Stromal cell of bone marrow (primary cell): ENCODE measurements around the gene MAST3.

Experiments used
- DNase-seq: peaks from one replicate; pipeline ENCODE4 v3.0.0-alpha.2; 2012; ENCODE audit warnings: low read depth

MAST3 gene

DNA sequence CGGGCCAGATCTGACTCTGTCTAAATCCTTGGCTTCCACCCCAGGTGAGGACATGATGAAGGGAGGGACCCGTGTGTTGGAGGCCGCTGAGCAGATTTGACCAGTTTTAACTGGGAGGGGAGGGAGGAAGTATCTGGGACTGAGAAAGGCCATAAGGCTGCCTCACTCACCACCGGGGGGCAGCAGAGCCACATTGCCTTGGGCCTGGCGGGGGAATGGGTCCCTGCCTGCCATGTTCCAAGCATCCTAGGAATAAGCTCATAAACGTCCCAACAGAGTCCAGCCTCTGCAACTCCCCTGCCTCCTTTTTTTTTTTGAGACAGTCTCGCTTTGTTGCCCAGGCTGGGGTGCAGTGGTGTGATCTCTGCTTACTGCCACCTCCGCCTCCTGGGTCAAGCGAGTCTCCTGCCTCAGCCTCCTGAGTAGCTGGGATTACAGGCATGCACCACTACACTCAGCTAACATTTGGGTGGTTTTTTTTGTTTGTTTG lies 15.5 kb downstream of the MAST3 start:
- peak; percentile 67 for DNase-seq

DNA sequence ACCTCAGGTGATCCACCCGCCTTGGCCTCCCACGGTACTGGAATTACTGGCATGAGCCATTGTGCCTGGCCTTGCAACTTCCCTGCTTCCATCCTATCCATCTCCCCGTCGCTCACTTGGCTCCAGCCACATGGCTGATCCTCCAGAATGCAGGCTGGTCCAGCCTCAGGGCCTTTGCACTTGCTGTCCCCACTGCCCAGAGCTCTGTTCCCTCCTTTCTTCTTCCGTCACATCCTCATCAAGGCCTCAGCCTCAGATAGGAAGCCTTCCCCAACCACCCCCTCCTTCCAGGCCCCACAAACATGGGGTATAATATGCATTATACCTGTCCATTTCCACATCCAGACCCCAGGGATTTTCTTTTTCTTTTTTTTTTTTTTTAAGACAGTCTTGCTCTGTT lies 16.2 kb downstream of the MAST3 start:
- DNase-seq: no peak

DNA sequence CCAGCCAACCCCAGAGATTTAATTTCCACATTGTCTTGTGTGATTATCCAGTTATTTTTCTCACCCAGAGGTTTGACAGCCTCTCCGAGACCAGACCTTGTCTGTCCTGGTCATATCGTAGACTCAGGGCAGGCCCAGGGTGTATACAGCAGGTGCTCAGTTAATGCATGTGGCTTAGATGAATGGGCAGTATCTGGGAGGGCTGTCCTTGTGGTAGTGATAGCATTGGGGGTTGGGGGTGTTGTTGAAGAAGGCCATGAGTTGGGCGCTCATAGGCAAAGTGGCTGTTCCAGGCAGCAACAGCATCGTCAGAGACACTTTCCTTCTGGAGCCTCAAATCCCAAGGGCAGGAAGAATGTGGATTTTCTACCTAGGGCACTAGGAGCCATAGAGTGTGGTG lies 16.9 kb downstream of the MAST3 start:
- DNase-seq: no peak

DNA sequence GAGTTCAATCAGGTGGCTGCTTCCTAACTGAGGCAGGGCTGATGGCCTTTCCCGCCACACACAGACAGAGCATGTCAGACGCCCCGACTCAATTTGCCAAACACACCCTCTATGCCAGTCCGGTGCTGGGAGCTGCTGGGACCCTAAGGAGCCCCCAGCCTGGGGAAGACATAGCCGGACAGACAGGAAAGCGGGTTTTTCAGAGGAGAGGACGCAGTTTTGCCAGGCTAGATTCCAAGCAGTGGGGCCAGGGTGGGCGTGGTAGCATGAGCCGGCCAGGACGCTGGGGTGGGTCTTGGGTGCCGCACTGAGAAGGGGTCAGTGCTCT lies 19.8 kb downstream of the MAST3 start:
- no peak for DNase-seq

DNA sequence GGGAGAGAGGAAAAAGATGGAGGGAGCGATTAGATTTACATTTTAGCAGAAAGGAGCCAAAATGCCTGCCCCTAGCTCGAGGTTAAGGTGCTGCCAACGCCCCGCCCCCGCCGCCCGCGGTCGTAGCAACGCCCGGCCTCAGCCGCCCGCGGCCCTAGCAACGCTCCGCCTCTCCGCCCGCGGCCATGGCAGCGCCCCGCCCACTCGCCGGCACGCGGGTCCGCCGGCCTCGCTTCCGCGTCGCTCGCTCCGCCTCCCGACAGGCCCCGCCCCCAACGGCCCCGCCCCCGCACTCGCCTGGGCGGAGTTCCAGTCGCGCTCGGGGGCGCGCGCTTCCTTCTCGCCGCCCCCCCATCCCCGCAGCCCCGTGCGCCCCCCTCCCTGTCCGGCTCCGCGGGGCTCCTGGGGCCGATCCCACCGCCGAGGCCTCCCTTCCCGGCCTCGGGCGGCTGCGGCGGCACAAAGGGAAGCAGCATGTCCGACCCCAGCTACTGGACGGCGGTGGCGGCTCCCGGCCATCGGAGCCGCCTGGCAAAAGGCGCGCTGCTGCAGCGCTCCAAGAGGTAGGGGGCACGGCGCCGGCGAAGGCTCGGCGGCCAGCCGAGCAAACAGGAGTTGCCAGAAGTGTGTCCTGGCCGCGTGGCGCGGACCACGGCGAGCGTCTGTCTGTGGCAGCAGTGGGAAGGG lies 20.3 kb downstream of the MAST3 start:
- peak; percentile 60 for DNase-seq

DNA sequence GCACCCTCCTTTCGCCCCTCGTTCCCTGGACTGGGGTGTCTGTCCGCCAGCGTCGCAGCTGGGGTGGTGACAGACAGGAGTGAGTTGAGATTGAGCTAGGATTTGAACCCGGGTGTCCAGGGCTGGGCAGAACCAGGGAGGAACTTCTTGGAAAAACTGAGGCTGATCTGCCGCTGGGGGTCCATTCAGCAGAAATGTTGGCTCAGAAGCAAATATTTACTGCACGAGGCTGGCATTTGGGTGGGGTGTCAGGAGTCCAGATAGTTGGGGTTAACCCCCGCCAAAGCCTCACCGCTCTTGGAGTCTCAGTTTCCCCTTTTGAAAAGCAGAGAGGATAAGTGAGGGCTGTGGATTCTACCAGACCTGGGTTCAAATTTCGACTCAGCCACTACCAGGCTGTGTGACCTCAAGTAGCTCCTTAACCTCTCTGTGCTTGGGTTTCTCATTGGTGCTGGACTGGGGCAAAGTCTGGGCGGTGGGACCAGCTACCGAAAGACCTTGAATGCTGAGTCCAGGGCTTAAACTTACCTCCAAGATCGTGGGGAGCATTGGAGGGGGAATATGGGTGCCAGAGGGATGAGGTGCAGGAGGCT lies 20.9 kb downstream of the MAST3 start:
- no peak for DNase-seq

DNA sequence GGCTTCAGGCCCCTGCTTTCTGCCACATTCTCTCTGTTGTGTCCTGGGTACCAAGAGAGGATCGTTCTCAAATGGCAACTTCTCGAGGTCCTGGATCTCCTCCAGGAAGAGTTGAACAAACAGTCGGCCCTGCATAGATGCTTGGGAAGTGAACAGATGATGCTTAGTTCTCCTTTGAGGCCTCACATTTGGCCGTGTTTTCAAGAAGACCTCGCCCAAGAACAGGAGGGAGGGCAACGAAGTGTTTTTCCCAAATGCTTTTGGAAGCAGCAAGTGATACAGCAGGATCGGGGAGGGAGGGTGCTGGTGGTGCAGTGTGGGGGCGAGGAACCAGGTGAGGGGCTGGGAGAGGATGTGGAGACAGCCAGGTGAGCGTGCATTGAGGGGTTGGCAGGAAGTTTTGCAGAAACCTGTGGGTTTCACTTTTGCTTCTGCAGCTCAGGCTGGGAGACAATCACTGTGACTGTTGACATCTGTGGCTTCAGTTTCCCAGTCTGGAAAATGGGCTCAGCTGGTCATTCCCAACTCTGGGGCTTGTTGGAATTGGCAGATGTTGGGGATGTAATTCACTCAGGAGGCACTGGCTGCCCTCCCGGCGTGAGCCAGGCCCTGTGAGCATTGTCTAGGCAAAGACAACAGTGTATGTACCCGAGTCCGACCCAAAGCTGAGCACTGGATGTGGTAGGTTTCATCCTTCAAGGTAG lies 21.6 kb downstream of the MAST3 start:
- DNase-seq: no peak

DNA sequence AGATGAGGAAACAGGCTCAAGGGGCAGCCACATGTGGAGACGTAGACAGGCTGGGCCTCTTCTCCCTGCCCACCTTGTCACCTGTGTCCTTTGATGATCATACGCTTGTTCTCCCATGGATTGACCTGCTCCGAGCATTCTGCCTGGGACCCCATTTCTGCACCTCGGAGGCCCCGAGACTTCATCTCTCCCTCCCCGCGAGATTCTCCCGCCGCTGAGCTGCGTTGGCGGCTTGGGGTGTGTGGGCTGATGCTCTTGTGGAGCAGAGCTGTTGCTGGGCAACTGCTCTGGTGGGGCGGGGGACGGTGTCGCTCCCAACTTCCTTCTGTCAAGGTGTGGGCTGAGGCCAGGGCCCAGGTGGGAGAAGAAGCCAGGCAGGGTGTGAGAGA lies 22.1 kb downstream of the MAST3 start:
- DNase-seq: no peak

DNA sequence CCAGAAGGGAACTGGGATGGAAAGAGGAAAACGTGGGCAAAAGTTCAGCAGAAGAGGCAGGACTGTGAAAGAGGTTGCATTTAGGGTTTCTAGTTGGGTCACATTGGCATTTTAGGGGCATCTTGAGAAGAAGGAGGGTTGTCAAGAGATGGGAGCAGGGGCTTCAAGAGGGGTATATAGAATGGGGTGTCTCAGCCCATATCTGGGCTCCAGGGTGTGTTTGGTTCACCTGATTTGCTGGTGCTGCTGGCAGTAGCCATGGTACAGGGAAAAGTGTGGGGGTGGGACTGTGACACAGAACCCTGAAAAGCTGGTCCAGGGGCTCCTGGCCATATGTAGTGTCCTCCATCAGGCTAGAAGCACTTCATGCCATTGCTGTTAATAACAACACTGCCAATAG lies 22.5 kb downstream of the MAST3 start:
- no peak for DNase-seq

DNA sequence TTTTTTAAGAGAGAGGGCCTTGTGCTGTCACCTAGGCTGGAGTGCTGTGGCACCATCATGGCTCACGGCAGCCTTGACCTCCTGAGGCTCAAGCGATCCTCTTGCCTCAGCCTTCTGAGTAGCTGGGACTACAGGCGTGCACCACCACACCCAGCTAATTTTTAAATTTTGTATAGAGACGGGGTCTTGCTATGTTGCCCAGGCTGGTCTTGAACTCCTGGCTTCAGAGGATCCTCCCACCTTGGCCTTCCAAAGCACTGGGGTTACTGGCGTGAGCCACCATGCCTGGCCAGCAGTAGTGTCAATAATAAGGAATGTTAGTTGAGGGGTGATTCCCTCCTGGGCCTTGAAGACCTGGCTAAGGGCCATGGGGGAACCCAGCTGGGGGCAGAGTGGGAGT lies 23.6 kb downstream of the MAST3 start:
- no peak for DNase-seq

DNA sequence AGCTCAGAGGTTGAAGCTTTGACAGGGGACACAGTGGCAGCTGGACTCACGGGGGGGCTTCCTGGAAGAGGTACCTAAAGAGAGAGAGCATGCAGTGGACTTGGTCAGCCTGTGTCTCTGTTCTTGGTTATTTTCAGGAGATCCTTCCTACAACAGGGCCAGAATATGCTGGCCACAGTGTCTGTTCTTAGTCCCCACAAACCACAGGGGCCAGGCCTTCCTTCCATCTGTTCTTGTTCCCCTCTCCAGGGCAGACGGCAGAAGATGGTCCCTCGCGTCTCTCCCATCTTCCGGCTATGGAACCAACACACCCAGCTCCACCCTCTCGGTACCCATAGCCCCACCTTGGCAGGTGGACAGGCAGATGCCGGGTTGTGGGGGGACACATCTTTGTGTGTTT lies 24.8 kb downstream of the MAST3 start:
- no peak for DNase-seq

DNA sequence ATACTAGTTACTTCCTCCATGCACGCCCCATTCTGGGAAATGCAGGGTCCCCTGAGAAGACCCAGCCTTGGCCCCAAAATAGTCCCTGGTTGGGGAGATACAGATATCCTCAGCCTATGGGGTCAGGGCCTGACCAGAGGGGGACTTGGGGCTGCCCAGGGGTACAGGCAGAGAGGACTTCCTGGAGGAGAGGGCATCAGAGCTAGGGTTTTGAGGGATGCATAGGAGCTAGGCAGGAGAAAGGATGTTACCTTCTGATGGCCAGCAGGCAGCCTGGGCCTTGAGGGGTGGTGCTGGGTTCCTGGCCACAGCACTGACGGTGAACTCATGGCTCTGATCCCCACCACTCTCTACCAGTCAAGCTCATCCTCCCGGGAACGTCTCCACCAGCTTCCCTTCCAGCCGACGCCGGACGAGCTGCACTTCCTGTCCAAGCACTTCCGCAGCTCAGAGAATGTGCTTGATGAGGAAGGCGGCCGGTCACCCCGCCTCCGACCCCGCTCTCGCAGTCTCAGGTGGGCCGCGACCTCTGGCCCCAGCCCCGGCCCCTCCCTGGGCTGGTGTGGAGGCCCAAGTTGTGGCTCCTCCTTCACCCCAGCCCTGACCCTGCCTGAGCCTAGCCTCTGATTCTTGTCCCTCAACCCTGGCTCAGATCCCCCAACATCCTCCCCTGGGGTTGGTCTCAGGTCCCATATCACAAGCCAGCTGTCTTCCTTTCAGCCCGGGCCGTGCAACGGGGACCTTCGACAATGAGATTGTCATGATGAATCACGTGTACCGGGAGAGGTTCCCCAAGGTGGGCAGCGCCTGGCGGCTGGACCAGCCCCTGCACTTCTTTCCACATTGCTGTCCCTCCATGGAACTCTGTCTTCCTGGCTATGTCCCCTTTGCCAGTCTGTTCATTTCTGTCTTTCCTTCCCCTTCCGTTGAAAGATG lies 25.6 kb downstream of the MAST3 start:
- no peak for DNase-seq

DNA sequence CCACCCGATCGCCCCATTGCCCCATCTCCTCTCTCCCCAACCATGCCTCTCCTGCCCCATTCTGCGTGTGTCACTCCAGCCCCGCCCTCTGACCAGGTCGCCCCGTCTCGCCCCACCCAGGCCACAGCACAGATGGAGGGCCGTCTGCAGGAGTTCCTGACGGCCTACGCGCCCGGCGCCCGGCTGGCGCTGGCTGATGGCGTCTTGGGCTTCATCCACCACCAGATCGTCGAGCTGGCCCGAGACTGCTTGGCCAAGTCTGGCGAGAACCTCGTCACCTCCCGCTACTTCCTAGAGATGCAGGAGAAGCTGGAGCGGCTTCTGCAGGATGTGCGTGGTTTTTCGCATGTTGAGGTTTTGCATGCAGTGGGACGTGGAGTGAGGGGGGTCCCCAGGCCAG lies 26.2 kb downstream of the MAST3 start:
- DNase-seq: no peak

DNA sequence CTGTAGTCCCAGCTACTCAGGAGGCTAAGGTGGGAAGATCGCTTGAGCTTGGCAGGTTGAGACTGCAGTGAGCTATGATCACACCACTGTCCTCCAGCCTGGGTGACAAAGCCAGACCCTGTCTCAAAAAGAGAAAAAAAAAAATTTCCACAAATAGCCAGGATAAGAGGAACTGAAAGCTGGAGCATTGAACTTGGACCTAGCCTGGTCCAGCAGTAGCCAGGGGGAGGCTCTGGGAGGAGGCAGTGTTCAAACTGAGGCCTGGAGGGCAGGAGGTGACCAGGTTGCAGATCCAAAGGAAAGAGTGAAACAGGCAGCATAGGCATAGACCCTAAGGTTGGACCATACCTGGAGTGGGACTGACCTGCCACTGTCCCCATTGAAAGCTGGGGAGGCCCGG lies 28.5 kb downstream of the MAST3 start:
- no peak for DNase-seq

DNA sequence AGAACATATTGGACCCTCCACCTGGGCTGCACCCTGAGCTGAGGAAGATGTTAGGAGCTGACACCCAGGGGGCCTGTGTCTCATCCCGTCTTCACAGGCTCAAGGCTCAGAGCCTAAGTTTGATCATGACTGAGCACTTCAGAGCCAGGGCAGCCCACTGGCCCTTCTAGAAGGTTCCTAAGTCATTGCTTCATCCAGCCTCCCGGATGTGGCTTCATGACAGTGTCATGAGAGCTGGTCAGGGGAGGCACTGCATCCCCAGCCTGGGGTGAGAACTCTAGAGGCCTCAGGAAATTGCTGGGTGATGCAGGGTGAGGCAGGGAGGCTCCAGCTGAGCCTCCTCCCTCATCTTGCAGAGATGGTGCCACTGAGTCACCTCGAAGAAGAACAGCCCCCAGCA lies 30.5 kb downstream of the MAST3 start:
- DNase-seq: no peak

DNA sequence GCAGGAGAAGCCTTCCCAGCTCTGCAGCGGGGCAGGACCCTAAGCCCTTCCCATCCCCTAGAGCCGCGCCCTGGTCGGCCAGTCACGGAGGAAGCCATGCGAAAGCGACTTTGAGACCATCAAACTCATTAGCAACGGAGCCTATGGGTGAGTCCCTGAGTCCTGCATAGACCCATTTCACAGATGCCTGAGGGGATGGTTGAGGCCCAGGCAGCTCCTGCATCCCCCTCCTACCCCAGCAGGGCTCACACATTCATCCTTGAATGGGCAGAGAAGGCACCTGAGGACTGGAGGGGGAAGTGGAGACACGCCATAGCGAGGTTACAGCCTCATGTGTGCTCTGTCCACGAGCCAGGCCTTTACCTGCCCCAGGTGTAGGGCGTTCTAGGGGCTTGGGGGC lies 31.2 kb downstream of the MAST3 start:
- no peak for DNase-seq

DNA sequence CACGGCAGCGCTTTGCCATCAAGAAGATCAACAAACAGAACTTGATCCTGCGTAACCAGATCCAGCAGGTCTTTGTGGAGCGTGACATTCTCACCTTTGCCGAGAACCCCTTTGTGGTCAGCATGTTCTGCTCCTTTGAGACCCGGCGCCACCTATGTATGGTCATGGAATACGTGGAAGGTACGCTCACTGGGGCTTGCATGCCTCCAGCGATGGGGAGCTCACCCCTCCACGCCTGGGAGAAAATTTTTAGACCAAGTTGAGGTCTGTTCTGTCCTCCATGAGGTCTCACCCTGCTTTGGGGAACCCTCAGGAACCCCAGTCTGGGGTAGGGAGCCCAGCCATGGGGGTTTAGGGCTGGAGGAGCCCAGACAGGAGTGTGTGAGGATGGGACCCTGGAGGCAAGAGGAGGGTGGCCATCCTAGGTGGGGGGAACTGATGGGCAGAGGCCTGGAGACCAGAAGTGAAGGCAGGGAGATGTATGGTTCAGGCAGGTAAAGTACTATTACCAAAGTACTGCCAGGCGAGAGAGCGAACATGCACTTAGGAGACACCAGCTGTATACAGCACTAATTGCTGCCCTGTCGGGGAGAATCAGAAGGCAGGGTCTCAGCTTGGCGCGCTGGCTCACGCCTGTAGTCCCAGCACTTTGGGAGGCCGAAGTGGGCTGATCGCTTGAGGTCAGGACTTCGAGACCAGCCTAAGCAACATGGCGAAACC lies 33.1 kb downstream of the MAST3 start:
- DNase-seq: no peak

DNA sequence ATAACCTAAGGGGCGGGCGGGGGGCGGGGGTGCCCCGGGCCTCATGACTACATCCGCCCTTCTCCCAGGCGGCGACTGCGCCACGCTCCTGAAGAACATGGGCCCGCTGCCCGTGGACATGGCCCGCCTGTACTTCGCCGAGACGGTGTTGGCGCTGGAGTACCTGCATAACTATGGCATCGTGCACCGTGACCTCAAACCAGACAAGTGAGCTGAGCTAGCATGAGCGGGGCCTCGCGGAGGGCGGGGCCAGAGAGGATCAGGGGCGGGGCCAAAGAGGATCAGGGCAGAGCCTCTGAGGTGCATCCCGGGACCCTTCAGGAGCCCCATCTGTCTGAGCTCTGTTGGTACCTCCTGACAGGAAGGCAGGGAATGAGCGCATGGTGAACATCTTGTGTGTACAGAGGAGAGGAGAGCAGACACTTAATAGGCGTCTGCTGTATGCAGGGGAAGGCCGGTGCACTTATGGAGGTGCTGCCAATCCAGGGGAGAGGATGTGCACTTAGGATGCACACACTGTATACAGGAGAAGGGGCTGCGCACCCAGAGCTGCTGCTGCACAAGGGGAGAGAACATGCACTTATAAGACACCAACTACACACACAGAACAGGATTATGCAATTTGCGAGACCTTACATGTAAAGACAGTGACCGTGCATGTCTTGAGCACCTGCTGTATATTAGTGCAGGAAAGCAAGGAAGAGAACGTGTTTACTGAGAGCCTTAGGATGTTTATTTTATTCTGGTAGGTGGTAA lies 34.4 kb downstream of the MAST3 start:
- DNase-seq: no peak

DNA sequence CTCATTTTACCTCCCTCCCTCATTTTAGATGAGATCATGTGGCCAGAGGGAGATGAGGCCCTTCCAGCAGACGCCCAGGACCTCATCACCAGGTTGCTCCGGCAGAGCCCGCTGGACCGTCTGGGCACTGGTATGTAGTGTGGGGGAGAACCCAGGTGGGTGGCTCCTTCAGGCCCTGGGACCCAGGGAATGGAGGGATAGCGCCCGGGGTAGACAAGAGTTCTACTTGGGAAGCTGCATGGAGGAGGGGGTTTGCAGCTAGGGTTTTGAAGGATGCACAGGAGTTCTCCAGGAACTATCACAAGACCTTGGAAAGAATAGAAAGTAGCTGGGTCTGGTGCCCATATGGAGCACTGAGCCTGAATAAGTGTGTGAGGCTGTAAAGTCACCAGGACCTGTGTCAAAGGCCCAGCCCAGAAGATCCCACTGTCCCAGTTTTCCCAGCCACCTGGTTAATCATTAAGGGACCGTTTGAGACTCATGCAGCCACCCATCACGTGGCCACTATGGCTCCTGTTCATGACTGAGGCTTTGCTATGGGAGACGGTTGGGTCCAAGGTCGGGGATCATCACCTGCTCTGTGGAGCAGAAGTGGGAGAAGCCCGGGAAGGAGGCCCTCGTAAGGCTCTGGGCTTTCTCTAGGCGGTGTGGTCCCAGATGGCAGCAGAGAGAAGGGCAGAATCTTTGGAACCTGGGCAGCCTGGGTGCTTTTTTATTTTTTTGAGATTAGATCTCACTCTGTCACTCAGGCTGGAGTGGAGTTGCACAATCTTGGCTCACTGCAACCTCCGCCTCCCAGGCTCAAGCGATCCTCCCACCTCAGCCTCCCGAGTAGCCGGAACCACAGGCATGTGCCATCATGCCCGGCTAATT lies 38.4 kb downstream of the MAST3 start:
- no peak for DNase-seq

DNA sequence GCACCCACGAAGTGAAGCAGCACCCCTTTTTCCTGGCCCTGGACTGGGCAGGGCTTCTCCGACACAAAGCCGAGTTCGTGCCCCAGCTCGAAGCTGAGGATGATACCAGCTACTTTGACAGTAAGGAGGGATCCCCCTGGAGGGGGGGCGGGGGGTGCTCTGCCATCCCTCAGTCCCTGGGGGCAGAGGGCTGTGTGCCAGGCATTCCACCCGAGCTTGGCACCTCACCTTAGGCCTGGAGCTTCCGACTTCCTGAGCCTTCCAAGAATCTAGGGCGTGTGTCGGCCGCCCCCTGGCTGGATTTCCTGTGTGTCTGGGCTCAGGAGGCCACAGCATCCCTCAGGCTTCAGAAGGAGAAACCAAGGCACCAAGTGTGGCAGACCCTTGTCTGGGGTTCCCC lies 39.7 kb downstream of the MAST3 start:
- no peak for DNase-seq
